GM19468 (cell line): Measurements from ENCODE around the gene MBTD1.

Source experiments
- ATAC-seq: cut with Tn5 transposase; IDR thresholded peaks from one replicate; pipeline ENCODE4 v1.9.1; 2021; ENCODE audit warnings: mild to moderate bottlenecking, moderate library complexity, moderate number of reproducible peaks; ENCODE audit not compliant: unreplicated experiment; ENCODE audit errors: extremely low read depth

MBTD1 gene

DNA sequence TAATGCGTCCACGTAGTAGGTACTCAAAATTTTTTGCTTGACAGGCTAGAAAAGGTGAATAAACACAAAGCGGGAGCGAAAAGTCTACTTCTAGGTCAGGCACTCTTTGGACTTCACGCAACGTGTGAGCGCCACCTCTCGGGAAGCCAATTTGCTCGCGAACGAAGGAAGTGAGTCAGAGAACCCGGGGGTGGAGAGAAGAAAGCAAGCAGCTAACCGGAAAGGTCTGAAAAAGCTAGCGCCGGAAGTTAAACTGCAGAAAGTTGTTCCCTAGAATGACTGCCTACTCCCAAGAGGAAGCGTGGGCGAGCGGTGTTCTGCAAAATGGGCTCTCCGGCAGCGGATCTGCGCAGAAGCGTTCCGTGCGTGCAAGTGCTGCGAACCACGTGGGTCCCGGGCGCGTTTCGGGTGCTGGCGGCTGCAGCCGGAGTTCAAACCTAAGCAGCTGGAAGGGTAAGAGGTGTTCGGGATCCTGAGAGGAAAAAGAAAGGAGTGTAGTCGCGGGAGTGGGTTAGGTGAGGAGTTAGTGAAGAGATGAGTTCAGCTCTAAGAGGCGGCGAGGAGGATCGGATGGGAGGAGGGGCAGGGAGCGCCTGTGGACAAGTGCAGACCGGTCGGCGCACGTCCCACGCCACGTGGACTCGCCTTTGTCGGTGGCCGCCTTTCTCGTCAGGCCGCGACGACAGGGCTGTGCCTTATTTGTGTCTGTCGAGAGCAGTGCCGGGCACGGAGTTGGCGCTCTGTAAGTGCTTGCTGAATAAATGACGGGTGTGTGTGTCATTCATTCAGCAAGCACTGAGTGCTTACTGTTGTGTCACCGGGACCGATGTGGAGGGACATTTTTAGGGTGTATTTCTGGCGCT is 106.4 kb downstream of the MBTD1 start, which contains the start of gene NME1:
Gene NME1 (plus strand): TSS at position 350 of the 863 bp plus-strand sequence. CDS start 2,096 bp downstream, outside the sequence.
- peak; percentile 87 for ATAC-seq

DNA sequence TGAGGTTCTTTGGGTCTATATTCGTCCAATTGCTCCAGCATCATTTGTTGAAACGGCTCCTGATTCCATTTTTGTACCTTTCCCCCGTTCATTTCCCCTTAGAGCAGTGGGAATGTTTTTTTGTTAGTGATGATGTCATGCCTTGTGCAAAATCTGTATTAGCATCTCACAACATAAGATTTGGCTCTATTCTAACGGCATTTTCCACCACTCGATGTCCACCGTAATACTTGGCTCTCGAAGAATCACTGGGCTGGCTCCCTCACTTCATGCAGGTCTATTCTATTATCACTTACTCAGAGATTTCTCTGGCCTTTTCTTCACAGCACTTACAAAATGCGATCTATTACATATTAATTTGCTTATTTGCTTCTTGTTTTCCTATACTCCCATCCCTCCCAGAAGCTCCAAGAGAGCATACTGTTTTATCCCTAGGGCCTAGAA is 107.1 kb downstream of the MBTD1 start:
- ATAC-seq = no peak

DNA sequence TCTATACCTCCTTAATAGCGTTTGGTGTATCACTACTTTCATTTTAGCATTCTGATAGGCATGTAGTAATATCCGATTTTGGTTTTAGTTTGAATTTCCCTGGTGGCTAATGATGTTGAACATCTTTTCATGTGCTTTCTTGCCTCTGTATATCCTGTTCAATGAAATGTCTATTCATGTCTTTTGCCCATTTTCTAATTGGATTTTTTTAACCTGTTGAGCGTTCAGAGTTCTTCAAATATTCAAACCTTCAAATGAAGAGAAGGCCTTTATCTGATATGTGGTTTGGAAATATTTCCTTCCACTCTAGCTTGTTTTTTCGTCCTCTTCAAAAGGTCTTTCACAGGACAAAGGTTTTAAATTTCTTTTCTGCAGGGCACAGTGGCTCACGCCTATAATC is 108.9 kb downstream of the MBTD1 start:
- ATAC-seq = no peak

DNA sequence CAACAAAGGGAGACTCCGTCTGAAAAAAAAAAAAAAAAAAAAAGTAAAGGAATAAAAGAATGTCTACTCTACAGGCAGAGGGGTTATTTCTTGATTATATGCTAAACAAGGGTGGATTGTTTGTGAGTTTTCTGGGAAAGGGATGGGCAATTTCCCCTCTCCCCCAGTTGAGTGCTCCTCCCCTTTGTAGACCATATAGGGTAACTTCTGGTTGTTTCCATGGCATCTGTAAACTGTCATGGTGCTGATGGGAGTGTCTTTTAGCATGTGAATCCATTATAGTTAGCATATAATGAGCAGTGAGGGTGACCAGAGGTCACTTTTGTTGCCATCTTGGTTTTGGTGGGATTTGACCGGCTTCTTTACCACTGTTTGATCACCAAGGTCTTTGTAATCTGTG is 110.7 kb downstream of the MBTD1 start:
- ATAC-seq = no peak

DNA sequence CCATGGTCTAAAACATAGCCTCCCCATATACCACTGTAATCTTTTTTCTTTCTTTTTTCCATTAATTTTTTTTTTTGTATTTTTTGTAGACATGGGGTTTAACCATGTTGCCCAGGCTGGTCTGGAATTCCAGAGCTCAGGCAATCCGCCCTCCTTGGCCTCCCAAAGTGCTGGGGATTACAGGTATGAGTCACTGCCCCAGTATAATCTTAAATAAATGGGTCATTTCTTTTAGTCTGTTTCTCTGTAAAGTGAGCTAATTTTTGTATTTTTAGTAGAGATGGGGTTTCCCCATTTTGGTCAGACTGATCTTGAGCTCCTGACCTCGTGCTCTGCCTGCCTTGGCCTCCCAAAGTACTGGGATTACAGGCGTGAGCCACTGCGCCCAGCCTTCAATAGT is 112.2 kb downstream of the MBTD1 start:
- no peak for ATAC-seq

DNA sequence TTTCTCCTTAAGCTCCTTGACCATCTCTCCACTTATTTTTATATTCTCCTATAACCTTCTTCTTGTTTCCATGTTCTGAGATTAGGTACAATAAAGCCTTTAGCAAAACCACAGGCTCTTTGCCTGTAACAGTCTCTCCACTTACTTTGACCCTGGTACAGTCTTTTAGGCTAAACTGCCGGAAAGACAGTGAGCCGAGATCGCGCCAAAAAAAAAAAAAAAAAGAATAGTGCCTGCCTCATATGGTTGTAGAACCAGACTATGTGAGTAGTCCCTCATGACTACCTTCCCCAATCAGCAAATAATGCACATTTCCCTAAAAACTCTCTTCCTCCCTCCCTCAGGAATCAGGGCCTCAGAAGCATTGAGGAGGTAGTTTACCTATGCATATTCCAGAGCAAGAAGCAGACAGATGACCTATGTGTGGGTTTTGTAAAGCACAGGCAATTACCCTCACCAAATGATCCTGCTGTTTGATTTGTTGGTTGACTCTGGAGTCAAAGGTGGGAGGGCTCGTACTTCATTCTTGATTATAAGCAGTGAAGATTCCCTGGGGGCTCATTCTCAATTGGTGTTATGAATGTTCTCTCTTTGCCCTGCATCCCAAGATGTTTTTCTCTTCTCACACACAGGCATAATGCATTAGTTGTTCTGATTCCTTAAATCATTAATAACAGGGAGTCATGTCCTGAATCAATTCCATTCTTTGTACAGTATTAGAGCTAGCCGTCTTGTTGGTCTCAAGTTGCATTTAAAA is 115.4 kb downstream of the MBTD1 start:
- ATAC-seq = no peak

DNA sequence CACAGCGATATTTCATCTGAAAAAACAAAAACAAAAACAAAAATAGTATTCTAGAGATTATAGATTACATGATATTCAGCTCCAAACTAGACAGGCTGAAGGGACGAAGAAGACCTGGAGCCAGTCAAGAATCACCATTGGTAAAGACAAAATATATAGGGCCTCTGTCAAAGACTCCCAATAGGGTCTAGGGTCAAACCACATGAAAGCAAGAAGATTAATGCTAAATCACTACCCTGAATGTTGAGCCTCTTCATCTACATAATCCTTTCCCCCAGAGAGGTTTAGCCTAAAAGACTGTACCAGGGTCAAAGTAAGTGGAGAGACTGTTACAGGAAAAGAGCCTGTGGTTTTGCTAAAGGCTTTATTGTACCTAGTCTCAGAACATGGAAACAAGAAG is 117.3 kb downstream of the MBTD1 start:
- ATAC-seq = no peak

DNA sequence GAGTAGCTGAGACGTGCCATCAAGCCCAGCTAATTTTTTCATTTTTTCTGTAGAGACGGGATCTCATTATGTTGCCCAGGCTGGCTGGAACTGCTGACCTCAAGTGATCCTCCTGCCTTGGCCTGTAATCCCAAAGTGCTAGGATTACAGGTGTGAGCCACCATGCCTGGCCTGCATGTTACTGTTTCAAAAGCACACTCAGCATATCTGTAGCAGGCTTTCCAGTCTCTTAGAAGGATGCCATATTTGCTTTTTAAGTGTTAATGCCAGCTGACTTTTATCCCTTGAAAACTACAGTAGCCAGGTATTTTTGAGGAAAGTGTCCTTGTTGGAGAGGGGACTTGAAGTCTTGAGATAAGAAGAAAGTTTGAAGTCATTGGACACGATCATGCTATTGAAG is 123.9 kb downstream of the MBTD1 start:
- ATAC-seq = no peak

DNA sequence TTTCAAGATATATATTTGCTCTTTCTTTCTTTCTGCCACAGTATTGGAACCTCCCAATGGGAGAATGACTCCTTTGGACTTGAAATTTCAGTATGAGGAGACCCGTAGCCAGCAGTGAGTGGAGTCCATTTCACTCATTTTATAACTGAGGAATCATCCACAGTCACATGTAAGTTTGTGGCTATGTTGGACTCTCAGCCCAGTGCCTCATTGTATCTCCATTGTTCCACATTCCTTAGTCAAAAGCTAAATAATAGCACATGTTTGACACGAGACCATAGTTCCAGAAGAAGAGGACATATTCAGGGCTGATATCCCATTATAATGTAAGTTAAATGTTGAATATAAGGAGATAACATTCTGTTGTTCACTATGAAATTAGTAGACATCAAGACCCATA is 126.5 kb downstream of the MBTD1 start:
- ATAC-seq = no peak

DNA sequence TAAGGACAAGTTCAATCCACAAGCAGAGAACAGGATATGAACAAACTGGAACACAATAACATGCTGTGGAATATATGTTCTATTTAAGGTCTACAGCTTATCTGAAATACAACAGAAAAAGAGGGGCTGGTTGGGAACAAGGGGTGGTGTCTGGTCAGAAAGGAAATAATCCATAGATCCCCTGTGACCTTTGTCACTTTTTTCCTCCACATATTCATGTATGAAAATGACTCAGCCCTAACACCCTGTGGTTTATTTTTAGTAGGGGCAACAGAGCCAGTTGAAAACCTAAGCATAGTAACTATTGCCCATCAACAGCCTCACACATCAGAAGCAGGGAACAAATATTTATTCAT is 126.9 kb downstream of the MBTD1 start:
- ATAC-seq = no peak

DNA sequence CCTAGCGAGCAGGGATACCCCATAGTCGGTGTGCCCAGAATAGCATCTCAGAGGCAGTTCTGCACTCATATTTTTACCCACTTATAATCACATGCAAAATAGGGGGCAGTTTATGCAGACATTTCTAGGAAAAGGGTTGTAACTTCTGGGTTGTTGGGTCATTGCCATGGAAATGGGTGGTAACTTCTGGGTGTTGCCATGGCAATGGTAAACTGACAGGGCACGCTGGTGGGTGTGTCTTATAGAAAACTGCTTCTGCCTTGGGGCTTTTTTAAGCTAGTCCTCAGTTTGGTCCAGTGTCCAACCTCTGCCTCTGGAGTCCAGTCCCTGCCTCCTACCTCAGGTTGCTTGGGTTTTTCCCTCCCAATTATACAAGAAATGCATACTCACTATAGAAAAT is 131.8 kb downstream of the MBTD1 start:
- ATAC-seq = no peak
